SK-N-DZ (cell line): ENCODE measurements around the gene FAM234A.

Experiments used
- DNase-seq: peaks from one replicate; pipeline ENCODE4 v3.0.0-alpha.2; 2015; ENCODE audit warnings: low spot score

FAM234A gene

DNA sequence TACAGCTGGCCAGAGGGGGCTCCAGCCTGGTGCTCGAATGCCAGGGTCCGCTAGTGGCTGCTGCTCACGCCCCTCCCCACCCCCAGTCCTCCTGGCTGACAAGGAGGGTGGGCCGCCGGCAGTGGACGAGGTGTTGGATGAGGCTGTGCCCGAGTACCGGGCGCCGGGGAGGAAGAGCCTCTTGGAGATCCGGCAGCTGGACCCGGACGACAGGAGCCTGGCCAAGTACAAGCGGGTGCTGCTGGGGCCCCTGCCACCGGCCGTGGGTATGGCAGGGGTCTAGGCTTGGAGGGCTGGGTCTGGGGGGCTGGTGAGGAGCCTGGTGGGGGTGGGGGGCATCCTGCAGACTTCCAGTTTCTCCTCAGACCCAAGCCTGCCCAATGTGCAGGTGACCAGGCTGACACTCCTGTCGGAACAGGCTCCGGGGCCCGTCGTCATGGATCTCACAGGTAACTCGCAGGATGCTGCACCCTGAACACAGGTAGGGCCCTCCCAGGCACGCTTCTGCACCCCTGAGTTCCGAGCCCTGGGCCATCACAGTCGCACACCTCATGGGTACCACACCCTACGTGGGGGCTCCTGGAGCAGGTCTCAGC is 47.1 kb downstream of the FAM234A start:
- no peak for DNase-seq

DNA sequence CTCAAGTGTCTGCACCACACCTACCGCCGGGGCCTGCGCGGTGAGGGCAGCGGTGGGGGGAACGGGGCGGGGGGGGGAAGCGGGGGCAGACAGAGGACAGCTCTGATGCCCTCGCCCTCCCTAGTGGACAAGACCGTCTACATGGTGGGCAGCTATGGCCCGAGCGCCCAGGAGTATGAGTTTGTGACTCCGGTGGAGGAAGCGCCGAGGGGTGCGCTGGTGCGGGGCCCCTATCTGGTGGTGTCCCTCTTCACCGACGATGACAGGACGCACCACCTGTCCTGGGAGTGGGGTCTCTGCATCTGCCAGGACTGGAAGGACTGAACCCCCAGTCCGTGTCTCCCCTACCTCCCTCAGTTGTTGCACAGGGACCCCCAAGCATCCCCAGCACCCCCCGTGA is 47.9 kb downstream of the FAM234A start:
- no peak for DNase-seq

DNA sequence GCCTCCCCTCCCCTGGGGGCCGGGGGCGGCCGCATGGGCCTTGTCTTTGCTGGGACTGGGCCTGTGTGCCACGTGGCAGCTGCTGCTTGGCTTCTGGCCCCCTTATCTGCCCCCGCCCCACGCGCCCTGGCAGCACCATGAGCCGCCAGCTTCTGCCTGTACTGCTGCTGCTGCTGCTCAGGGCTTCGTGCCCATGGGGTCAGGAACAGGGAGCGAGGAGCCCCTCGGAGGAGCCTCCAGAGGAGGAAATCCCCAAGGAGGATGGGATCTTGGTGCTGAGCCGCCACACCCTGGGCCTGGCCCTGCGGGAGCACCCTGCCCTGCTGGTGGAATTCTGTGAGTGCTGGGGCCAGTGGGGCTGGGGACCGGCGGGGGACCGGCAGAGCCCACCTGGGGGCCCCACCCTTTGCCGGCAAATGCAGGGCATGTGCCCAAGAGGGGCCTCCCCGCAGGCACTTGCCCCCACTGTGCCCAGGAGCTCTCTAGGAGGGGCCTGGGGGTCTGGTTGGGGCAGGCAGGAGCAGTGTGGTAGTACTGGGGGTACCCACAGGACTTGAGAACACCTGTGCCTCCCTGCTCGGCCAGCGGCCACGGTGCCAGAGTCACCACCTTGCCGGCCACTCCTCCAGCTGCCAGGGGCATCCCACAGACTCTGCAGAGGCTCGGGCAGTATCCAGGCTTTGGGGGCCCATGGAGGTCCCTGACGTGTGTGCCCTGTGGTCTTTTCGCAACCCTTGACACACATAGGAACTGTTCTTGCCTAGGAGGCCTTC is 48.6 kb downstream of the FAM234A start, which contains the start of gene PDIA2:
Gene PDIA2, plus strand, starts transcription at position 132 of the 773 bp plus-strand sequence. Its CDS starts 6 bp downstream, at position 138.
- no peak for DNase-seq

DNA sequence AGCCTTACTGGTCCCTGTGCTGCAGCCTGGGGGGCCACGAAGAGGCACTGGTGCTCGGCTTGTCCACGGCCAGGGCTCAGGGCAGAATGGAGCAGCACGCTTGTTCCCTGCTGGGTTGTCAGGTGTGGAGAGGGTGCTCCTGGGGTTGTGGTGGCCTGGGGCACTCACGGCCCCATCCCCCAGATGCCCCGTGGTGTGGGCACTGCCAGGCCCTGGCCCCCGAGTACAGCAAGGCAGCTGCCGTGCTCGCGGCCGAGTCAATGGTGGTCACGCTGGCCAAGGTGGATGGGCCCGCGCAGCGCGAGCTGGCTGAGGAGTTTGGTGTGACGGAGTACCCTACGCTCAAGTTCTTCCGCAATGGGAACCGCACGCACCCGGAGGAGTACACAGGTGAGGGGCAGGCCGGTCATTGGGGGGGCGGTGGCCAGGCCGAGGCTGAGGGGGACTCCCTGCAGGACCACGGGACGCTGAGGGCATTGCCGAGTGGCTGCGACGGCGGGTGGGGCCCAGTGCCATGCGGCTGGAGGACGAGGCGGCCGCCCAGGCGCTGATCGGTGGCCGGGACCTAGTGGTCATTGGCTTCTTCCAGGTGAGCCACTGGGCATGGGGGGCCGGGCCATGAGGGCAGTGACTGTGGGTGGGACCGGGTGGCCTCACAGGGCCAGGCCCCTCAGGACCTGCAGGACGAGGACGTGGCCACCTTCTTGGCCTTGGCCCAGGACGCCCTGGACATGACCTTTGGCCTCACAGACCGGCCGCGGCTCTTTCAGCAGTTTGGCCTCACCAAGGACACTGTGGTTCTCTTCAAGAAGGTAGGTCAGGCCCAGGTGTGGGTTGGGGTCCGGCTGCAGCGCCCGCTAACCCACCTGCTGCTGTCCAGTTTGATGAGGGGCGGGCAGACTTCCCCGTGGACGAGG is 49.8 kb downstream of the FAM234A start:
- DNase-seq, result no peak

DNA sequence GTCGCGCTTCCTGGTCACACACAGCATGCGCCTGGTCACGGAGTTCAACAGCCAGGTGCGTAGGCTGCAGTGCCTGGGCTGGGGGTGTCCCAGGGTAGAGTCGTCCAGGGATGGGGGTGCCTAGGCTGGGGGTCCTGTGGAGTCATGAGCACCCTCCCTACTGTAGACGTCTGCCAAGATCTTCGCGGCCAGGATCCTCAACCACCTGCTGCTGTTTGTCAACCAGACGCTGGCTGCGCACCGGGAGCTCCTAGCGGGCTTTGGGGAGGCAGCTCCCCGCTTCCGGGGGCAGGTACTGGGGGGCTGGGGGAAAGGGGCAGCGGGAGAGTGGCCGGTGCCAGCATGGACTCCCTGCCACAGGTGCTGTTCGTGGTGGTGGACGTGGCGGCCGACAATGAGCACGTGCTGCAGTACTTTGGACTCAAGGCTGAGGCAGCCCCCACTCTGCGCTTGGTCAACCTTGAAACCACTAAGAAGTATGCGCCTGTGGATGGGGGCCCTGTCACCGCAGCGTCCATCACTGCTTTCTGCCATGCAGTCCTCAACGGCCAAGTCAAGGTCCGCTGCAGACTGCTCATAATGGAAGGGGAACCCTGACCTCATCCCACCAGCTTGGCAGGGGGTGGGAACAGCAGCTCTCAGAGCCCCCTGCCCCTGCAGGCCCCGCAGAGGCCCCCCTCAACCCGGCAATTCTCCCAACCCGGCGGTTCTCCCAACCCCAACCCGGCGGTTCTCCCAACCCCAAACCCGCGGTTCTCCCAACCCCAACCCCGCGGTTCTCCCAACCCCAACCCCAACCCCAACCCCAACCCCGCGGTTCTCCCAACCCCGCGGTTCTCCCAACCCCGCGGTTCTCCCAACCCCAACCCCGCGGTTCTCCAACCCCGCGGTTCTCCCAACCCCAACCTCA is 50.8 kb downstream of the FAM234A start:
- DNase-seq, result no peak

DNA sequence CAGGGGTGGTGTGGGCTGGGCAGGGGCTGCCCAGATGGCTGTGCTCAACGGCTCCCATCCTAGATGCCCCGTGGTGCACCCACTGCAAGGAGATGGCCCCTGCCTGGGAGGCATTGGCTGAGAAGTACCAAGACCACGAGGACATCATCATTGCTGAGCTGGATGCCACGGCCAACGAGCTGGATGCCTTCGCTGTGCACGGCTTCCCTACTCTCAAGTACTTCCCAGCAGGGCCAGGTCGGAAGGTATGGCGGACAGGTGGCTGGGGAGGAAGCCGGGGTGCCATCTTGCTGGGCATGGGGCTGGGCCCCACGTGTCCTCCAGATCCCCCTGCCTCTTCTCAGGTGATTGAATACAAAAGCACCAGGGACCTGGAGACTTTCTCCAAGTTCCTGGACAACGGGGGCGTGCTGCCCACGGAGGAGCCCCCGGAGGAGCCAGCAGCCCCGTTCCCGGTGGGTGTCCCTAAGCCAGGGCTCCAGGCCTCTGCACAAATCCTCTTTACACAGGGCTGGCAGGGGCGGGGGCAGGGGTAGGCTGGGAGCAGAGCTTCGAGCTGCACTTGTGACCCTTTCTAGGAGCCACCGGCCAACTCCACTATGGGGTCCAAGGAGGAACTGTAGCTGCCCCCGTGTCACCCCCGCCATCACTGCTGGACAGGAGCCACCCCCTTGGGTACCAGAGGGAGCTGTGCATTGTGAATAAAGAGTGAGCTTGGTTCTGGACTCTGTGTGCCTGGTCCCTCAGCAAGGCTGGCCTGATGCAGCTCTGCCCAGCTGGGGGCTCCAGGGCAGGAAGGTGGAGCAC is 52.1 kb downstream of the FAM234A start:
- DNase-seq, result no peak

DNA sequence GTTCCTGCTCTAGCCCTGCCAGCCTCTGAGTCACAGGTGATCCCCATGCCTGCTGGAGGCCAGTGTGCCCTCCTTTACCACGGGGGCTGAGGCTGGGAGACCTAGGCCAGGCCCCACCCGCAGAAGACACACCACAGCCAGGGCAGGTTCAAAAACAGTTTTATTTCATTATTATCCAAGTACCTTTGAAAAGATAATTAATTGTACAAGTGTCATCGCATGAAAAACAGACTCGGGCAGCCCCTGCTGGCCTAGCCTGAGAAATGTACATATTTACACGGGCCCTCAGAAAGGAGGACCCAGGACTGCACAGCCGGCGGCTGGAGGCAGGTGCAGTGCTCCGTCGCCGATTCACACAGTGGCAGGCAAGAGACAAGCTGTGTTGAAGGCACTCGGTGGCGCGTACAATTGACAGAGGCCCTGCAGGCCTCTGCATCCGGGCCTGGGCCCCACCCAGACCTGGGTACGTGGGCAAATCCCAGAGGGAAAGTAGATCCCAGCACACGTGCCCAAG is 52.7 kb downstream of the FAM234A start:
- no peak for DNase-seq

DNA sequence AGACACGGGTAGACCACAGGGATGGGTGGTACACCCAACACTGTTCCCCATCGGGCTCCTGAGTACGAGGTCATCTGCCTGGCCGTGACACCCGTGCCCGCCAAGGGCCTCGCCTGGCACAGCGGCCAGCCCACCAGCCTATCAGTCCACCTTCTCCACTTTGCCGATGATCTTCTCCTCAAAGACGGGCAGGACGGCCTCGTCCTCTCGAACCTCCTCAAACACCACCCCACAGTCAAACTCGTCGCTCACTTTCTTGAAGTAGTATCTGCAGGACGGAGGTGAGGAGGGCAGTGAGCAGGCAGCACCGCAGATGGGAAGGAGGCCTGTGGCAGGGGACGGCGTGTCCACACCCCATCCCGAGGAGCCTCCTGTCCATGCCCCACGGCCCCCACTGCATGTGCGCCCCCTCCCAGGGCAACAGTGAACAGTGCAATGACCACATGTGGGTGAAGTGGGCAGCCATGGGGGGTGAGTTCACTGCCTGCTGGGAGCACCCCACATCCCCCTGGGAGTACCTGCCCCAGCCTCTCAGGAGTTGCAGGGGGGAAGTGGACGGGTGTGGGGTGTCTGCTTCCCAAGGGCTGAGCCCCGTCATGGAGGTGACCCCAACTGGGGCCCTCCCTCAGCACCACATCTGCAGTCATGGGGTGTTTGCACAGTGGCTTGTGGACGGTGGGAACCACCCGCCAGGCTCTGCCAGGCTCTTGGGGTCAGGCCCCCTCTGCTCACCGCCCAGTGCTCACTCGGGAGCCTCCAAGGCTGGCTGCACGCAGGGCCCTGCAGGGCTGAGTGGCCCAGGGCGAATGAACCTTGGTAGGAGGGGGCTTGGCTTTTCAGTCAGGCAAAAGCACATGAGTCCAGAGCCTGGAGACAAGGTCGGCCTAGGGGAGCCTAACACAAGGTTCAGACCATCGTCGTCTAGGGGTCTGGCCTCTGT is 53.6 kb downstream of the FAM234A start:
- DNase-seq, result no peak

DNA sequence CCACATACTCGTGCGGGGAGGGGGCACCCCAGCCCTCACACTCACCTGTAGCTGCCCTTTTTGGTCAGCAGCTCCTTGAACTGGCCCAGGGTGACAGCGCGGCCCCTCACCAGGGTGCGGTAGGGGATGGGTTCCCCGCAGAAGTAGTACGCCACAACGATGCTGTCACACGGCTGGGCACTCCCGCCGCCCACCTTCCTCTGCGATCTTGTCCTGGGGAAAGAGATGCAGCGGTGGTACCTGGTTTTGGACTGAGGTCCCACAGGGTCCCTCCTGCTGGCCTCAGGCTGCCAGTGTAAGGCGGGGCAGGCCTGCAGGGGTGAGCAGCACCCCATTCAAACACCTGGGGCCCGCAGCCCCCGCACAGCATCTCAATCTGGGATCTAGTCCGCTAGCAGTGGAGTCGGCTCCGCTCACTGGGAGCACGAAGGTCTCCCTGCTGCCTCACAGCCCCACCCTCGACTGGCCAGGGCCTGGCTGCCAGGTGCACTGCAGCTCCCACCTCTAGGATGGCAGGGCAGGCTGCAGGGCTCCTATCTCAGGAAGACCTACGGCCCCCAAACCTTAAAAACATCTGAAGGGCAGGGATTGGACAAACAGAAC is 54.9 kb downstream of the FAM234A start:
- no peak for DNase-seq

DNA sequence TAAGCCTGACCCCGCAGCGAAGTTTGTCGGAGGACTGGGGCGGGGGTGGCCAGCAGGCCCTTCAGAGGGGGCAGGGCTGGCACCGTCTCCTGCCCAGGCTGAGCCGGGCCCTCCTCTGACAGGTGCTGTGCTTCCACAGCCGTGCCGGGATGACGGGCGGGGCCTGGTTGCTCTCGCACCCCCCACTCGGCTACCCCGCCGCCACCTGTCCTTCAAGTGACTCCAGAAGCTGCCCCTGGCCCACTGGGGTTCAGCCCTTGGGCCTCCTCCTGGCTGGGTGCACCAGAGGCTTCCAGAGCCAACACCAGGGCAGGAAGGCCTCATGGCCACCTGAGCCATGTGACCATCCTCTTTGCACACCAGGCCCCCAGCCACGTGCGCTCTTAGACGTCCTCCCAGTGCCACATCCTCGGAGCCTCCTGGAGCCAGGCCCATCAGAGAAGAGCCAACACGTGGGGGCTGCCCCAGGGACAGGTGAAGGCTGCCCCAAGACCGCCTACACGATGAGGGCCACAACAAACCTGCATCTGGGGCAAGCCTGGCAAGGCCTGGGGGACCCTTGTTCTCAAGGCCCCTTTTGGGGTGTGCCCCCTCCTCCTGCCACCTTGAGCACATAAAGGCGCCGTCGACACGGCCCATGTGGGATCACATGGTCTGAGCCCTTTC is 55.5 kb downstream of the FAM234A start:
- DNase-seq, result no peak

DNA sequence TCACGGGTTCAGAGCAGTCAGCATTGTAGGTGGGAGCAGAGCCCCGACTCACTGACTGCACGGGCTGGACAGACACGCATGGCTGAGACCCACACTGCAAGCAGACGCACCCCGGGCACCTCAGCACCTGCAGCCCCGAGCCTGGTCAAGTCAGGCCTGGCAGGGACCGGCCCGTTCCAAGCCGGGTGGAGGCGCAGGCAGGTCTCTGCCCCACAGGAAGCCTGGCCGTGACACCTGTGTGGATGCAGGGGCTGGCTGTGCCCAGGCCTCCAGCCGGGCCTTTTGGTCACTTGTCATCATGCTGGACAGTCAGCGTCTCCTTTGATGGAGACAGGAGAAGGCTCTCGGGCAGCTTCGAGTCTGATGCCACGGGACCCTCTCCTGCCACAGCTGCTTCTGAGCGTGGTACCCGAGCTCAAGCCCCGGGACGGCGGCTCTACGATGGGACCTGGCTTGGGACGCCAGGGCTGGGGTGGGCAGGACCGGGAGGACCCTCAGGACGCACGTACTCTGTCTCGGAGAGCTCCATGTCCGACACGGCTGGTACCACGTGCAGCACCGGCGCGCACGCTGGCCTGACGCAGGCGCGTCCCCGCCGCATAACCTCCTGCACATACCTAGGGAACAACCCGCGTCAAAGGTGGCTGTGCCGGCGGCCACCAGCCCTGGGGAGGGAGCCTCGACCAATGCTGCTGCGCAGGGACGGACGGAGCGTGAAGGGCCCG is 56.2 kb downstream of the FAM234A start:
- no peak for DNase-seq

DNA sequence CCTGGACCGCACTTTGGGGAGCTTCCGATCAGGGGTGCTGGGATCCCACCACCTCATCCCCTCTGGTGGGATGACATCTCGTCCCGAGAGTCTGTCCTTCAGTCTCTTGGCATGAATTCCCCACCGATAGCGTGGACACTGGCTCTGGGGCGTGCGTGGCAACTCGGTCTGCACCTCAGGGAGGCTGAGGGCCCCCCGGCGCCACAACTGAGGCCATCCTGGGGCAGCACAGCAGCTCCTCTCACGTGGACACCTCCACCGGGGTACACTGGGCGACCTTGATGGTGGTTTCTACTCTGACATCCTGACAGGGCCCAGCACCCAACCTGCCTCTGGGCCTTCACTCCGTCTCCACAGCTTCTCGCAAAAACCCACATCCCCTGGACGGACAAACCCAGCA is 56.9 kb downstream of the FAM234A start:
- no peak for DNase-seq

DNA sequence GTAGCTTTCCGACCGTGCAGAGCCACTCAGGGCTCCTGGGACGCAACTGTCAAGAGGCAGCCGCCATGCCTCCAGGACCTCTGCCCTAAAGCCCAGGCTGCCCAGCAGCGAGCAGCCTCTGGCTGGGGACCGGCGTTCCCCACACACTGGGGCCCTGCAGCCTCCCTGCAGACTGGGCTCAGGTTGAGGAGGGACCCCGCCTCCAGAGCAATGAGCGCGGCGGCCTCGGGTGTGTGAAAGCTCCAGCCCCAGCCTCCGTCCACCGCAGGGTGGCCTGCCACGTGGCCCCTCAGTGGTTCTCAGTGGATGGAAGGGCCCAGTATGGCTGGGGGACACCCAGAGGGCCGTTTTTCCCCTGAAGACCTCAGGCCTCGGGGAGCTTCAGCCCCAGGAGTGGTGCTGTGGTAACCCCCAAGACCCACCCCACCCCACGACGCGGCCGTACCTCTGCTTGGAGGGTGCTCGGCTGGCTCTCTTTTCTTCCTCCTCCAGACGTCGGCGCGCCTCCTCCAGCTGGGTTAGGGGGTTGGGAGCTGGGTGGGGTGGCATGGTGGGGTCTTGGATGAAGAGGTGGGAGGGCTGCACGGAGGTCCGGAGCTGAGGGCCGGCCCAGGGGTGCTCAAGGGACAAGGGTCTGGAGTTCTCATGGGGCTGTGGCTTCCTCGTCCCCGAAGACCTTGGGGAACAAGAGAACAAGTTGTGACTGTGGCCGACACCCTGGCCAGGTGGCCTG is 58.6 kb downstream of the FAM234A start:
- no peak for DNase-seq

DNA sequence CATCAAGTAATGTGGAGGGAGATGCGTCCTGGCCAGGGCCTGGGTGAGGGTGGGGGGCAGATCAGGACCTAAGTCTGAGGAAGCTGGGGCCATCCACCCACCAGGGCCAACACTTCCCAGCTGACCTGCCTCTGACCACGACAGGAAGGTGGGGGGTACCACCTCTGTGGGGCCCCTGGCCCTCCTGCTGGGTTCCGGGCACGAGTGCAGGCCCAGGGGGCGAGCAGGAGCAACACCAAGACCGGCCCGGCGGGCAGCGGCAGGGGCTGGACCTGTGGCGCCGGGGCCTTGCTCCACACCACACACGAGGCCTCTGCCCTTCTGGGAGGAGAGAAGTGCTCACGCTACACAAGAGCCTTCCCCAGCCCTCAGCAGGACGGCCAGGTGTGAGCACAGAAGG is 61.7 kb downstream of the FAM234A start:
- no peak for DNase-seq

DNA sequence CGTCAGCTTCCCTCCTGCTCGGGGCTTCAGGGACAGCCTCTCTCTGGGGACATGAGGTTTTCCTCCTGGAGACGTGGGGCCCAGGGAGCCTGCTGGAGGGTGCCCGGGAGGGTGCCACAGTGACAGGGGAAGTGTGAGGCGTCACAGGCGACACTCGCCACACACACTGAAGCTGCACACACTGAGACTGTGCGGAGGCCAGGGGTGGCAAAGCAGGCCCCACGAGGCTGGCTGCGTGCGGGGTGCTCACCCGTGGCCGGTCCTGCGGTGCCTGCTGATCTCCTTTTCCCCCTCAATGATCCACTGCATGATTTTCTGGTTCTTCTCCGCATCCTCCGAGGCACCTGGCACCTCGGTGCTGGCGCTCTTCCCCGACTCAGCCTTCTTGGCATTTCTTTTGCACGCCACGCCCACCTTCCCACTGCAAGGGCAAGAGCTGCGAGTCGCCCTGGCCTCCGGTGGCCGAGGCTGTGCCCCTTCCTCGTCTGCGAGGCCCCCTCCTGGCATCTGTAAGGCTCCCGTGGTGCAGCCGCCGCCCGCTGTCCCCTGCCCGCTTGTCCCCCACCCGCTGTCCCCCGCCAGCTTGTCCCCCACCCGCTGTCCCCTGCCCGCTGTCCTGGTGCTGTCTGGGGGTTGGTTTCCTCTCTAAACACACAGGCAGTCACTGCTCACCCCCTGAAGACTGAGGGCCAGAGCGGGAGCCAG is 62.3 kb downstream of the FAM234A start:
- DNase-seq, result no peak

DNA sequence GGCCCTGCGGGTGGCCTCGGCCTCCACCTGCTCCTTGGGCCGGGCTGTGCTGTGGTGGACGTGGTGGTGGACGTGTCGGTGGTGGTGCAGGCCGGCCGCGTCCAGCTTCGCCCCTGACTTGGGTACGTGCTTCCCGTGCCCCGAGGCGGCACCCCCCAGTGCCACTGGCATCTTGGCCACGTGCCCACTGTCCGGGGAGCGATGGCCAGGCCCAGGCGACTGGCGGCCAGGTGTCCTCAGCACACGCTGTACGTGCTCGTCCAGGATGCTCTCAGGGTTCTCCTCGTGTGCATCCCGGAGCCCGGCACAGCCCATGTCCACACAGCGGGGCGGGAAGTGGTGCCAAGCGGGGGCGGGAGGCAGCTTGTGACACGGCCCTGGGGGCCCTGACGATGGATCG is 63.2 kb downstream of the FAM234A start:
- no peak for DNase-seq
